C4-2B (cell line): Measurements from ENCODE around the gene RBBP5.
"Not testable (repeated sequence)": the region's sequence is repeated elsewhere in the genome, so short reads cannot be mapped to it uniquely, and the experiment has no call there.

ENCODE experiments used
- H3K27ac ChIP-seq: fragments of 450-650 bp; 2 replicates; pipeline ENCODE4 v1.5.1; 2017
- ZFX ChIP-seq: fragments of 450-650 bp; IDR thresholded peaks from 2 replicates; pipeline ENCODE4 v1.6.1; 2017
- TF ChIP-seq, protein P1 (sequence below): fragments of 450-650 bp; conservative IDR thresholded peaks from 2 replicates; pipeline ENCODE4 v1.5.1; 2017; ENCODE audit warnings: mild to moderate bottlenecking

The RBBP5 gene

DNA sequence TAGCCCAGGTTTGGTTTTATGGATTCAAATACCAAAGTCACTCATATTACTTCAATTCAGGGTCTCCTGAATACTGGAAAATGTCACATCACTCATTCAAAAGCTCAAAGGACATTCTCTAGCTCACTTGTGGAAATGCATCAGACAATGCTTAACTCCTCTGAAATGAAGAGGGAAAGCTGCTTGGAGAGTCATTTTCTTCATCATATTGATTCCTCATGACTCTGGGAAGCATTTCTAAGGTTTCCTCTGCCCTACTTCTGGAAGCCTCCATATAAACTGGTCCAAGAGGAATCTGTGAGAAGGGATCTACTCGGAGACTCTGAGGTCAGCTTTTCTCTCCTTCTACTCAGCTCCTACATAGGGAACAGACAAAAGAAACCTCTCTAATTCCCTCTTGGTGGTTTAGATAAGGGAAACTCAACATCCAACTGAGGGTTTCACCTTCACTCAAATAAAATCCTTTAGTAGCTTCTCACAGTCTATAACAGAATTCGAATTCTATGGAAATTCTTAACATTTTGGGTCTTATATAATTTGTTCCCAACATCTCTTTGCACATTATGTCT, 36.4 kb upstream of the RBBP5 start:
- H3K27ac ChIP-seq = no peak overlapping the region
- TF ChIP-seq, protein P1, sequence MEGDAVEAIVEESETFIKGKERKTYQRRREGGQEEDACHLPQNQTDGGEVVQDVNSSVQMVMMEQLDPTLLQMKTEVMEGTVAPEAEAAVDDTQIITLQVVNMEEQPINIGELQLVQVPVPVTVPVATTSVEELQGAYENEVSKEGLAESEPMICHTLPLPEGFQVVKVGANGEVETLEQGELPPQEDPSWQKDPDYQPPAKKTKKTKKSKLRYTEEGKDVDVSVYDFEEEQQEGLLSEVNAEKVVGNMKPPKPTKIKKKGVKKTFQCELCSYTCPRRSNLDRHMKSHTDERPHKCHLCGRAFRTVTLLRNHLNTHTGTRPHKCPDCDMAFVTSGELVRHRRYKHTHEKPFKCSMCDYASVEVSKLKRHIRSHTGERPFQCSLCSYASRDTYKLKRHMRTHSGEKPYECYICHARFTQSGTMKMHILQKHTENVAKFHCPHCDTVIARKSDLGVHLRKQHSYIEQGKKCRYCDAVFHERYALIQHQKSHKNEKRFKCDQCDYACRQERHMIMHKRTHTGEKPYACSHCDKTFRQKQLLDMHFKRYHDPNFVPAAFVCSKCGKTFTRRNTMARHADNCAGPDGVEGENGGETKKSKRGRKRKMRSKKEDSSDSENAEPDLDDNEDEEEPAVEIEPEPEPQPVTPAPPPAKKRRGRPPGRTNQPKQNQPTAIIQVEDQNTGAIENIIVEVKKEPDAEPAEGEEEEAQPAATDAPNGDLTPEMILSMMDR = no peak
- TF ChIP-seq ZFX = no peak

DNA sequence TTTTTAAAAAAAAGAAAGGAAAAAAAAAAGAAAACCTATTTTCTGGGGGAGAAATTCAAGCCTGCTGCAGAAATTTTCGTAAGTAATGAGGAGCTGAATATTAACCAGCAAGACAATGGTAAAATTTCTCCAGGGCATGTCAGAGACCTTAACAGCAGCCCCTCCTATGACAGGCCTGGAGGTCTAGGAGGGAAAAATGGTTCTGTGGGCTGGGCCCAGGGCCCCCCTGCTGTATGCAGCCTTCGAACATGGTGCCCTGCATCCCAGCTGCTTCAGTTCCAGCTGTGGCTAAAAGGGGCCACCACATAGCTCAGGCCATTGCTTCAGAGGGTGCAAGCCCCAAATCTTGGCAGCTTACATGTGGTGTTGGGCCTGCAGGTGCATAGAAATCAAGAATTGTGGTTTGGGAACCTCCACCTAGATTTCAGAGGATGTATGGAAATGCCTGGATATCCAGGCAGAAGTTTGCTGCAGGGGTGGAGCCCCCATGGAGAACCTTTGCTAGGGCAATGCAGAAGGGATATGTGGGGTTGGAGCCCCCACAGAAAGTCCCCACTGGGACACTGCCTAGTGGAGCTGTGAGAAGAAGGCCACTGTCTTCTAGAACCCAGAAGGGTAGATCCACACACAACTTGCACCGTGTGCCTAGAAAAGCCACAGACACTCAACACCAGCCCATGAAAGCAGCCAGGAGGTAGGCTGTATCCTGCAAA, 34.0 kb upstream of the RBBP5 start:
- H3K27ac ChIP-seq = not testable (repeated sequence)

DNA sequence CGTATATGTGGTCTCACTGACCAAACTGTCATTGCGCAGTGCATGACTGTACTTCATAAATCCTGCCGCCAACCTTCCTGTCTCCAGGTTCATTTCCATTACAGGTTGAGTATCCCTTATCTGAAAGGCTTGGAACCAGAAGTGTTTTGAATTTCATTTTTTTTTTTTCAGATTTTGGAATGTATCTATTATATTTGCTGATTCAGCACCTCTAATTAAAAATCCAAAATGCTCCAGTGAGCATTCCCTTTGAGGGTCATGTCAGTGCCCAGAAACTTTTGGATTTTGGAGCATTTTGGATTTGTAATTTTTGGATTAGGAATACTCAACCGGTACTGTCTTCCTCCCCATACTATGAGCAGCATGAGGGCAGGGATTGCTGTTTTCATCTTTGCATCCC, 30.7 kb upstream of the RBBP5 start:
- TF ChIP-seq ZFX = no peak
- TF ChIP-seq, protein P1 = no peak
- no peak overlapping the region for H3K27ac ChIP-seq

DNA sequence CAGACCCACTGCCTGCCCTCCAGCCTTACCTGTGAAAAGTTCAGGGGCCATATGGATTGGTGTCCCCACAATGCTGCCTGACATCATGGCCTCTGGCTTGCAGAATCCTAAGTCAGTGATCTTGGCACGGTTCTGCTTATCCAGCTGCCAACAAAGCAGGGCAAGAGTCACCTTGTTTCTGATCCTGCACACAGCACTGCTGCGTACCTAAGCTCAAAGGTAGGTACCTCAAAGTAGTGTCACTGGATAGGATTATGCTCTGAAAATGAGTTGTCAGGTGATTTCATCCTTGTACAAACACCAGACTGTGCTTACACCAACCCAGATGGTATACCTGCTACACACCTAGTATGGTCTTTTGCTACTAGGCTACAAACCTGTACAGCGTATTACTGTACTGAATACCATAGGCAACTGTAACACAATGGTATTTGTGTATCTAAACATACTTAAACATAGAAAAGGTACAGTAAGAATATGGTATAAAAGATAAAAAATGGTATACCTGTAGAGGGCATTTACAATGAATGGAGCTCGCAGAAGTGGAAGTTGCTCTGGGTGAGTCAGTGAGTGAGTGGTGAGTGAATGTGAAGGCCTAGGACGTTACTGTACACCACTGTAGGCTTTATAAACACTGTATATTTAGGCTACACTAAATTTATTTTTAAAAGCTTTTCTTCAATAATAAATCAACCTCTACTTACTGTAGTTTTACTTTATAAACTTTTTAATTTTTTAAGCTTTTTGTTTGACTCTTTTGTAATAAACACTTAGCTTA, 29.1 kb upstream of the RBBP5 start:
- no peak for TF ChIP-seq ZFX
- no peak overlapping the region for H3K27ac ChIP-seq

DNA sequence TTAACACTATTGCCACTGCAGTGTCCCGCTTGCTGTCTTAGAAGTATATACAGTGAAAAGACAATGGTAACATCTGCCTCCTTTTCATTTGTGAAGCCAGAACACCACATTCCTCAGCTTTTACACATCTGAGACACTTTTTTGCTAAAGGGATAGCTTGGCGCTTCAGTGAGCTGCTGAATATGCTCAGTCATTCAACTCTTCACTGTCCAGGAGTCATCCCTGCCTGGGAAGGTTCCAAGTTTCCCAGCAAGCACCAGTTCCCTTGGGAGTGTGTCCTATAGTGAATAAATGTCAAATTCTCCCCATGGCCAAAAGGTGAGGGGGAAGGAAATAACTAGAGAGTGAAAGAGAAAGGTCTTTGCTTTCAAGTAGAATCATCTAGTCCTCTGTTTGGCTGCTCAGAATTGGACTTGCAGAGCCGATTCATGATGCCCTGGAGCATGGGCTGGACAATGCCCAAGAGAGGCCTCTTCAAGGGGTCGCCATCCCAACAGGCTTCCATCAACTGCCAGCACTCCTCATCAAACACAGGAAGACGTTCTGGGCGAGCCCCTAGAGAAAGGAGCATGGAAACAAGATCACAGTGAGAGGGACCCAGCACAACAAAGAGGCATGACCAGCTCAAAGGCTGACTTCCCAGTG, 25.5 kb upstream of the RBBP5 start:
- no peak for TF ChIP-seq ZFX
- TF ChIP-seq, protein P1 = no peak
- no peak overlapping the region for H3K27ac ChIP-seq

- H3K27ac ChIP-seq = no peak overlapping the region
- no peak for TF ChIP-seq ZFX
- TF ChIP-seq, protein P1 = no peak
Measured at GRCh38 chr1:205144751-205145150, 23.0 kb upstream of the RBBP5 start.

GRCh38 chr1:205144046-205144720, 22.4 kb upstream of the RBBP5 start:
- TF ChIP-seq, protein P1 = no peak
- no peak overlapping the region for H3K27ac ChIP-seq

- TF ChIP-seq, protein P1 = no peak
- no peak for TF ChIP-seq ZFX
- H3K27ac ChIP-seq = no peak overlapping the region
Measured at GRCh38 chr1:205142102-205142469, 20.3 kb upstream of the RBBP5 start.
